SK-N-SH (cell line): ENCODE data around the gene TRPM2. TPM values are rescaled to one million over a fixed set of nuclear protein-coding genes. Genes with fewer than 3 reads are reported as not detected.

Experiments used
- CTCF ChIA-PET: fragments of 300-600, 350-600 bp; formaldehyde crosslinking; extraction: SDS; loops from one replicate; lab custom pipeline; 2021; lab: Yijun Ruan, JAX
- POLR2A ChIA-PET: fragments of 350-600 bp; sonication (Branson Sonifier 250); formaldehyde crosslinking; extraction: SDS; loops from one replicate; lab custom pipeline; 2020; ENCODE audit warnings: antibody characterized with exemption, inconsistent platforms; lab: Yijun Ruan, JAX
- DNase-seq: peaks from one replicate; pipeline ENCODE4 v3.0.0; 2012
- H2AFZ ChIP-seq: fragments of 200-600 bp; sonication (generic); 2 replicates; pipeline ENCODE4 v1.8.1; 2016; ENCODE audit warnings: antibody characterized with exemption, mild to moderate bottlenecking, low read depth
- H3F3A ChIP-seq: fragments of 200-600 bp; sonication (generic); replicated peaks from 2 replicates; pipeline ENCODE3; 2016; ENCODE audit warnings: antibody characterized with exemption, mild to moderate bottlenecking; ENCODE audit not compliant: insufficient read depth
- H3K27ac ChIP-seq, 2 experiments: fragments of 200-500 bp in 1 of 2; fragments of 200-600 bp in 1 of 2; sonication (Bioruptor generic) in 1 of 2; sonication (generic), shearing (Covaris generic) in 1 of 2; 2 replicates each; pipeline versions ENCODE4 v1.5.1 to v1.6.1; 2014 to 2016; ENCODE audit warnings: low read depth in 2 of 2, inconsistent platforms in 1 of 2, low read length in 1 of 2, mild to moderate bottlenecking in 1 of 2, mixed read lengths in 1 of 2
- H3K27me3 ChIP-seq: fragments of 200-600 bp; sonication (generic), shearing (Covaris generic); 2 replicates; pipeline ENCODE4 v1.6.1; 2016; ENCODE audit warnings: mixed run types; ENCODE audit not compliant: insufficient read depth
- H3K36me3 ChIP-seq, 2 experiments: fragments of 200-500 bp in 1 of 2; fragments of 200-600 bp in 1 of 2; sonication (Bioruptor generic) in 1 of 2; sonication (generic) in 1 of 2; replicated peaks in 1 of 2; 2 replicates each; pipeline versions ENCODE3 to v1.5.1; 2014 to 2016; ENCODE audit warnings: low read length in 1 of 2, mild to moderate bottlenecking in 1 of 2; ENCODE audit not compliant: insufficient read depth in 2 of 2, control insufficient read depth in 1 of 2
- H3K4me1 ChIP-seq, 2 experiments: fragments of 200-500 bp in 1 of 2; fragments of 200-600 bp in 1 of 2; sonication (Bioruptor generic) in 1 of 2; sonication (generic), shearing (Covaris generic) in 1 of 2; 2 replicates each; pipeline versions ENCODE4 v1.5.1 to v1.6.1; 2014 to 2016; ENCODE audit warnings: low read depth in 1 of 2, low read length in 1 of 2, mixed run types in 1 of 2; ENCODE audit not compliant: insufficient read depth in 2 of 2, control insufficient read depth in 1 of 2
- H3K4me2 ChIP-seq: fragments of 200-600 bp; sonication (generic), shearing (Covaris generic); 2 replicates; pipeline ENCODE4 v1.6.1; 2017; ENCODE audit warnings: mixed run types
- H3K4me3 ChIP-seq, 2 experiments: fragments of 200-500 bp in 1 of 2; fragments of 200-600 bp in 1 of 2; sonication (Bioruptor generic) in 1 of 2; sonication (generic), shearing (Covaris generic) in 1 of 2; 2 replicates each; pipeline versions ENCODE4 v1.5.1 to v1.8.1; 2014 to 2016; ENCODE audit warnings: low read depth in 2 of 2, inconsistent platforms in 1 of 2, low read length in 1 of 2, mild to moderate bottlenecking in 1 of 2, mixed read lengths in 1 of 2, moderate library complexity in 1 of 2
- H3K79me2 ChIP-seq: fragments of 200-600 bp; sonication (generic); 2 replicates; pipeline ENCODE4 v1.8.1; 2017; ENCODE audit warnings: mild to moderate bottlenecking; ENCODE audit not compliant: insufficient read depth
- H3K9ac ChIP-seq: fragments of 200-600 bp; sonication (generic); 2 replicates; pipeline ENCODE4 v1.6.1; 2017; ENCODE audit warnings: mixed run types
- H3K9me2 ChIP-seq: fragments of 200-600 bp; sonication (generic); 2 replicates; pipeline ENCODE4 v1.6.1; 2017; ENCODE audit warnings: mixed run types
- H3K9me3 ChIP-seq: fragments of 200-600 bp; sonication (generic); 2 replicates; pipeline ENCODE4 v1.6.1; 2017; ENCODE audit warnings: mixed run types, mild to moderate bottlenecking, moderate library complexity
- H4K20me1 ChIP-seq: fragments of 200-600 bp; sonication (generic); 2 replicates; pipeline ENCODE4 v1.6.1; 2017; ENCODE audit warnings: mild to moderate bottlenecking, mixed run types; ENCODE audit not compliant: insufficient read depth
- CHD2 ChIP-seq: fragments of 150-350 bp; IDR thresholded peaks from 2 replicates; pipeline ENCODE4 v1.6.1; 2018; ENCODE audit warnings: low read length; ENCODE audit not compliant: partially characterized antibody
- CTCF ChIP-seq: fragments of 200-600 bp; sonication (generic); IDR thresholded peaks from 2 replicates; pipeline ENCODE4 v1.6.1; 2017; ENCODE audit warnings: antibody characterized with exemption, mild to moderate bottlenecking, moderate library complexity
- ELF1 ChIP-seq: IDR thresholded peaks from 2 replicates; pipeline ENCODE4 v1.4.0; 2012
- EP300 ChIP-seq, 2 experiments: IDR thresholded peaks; 2 replicates each; pipeline versions ENCODE4 v1.4.0 to v1.6.1; 2012; ENCODE audit warnings: borderline replicate concordance in 1 of 2, low read depth in 1 of 2, low read length in 1 of 2
- EZH2phosphoT487 ChIP-seq: fragments of 200-600 bp; sonication (generic); IDR thresholded peaks from 2 replicates; pipeline ENCODE4 v1.6.1; 2017; ENCODE audit warnings: low read depth, mixed run types, mild to moderate bottlenecking, antibody characterized with exemption, moderate library complexity, borderline replicate concordance
- FOXJ3 ChIP-seq: sonication (generic); formaldehyde crosslinking; IDR thresholded peaks from 2 replicates; pipeline ENCODE4 v1.5.1; 2020; ENCODE audit warnings: mild to moderate bottlenecking, missing genetic modification reagents
- GABPA ChIP-seq: IDR thresholded peaks from 2 replicates; pipeline ENCODE4 v1.4.0; 2012; ENCODE audit warnings: low read depth, mild to moderate bottlenecking
- GATA2 ChIP-seq: sonication (generic); formaldehyde crosslinking; IDR thresholded peaks from 2 replicates; pipeline ENCODE4 v1.5.0; 2020; ENCODE audit warnings: mild to moderate bottlenecking, missing genetic modification reagents
- IRF3 ChIP-seq: fragments of 150-350 bp; IDR thresholded peaks from 2 replicates; pipeline ENCODE4 v1.6.1; 2016; ENCODE audit warnings: mild to moderate bottlenecking, low read depth, low read length
- JUND ChIP-seq: IDR thresholded peaks from 2 replicates; pipeline ENCODE4 v1.4.0; 2012
- MXI1 ChIP-seq: IDR thresholded peaks from 2 replicates; pipeline ENCODE4 v1.6.1; 2012; ENCODE audit warnings: mild to moderate bottlenecking, low read depth, low read length, improper control_type of control experiment
- NRF1 ChIP-seq: IDR thresholded peaks from 2 replicates; pipeline ENCODE4 v1.6.1; 2012; ENCODE audit warnings: low read depth, mild to moderate bottlenecking, low read length
- POLR2AphosphoS5 ChIP-seq: IDR thresholded peaks from 2 replicates; pipeline ENCODE4 v1.6.1; 2012; ENCODE audit warnings: low read depth, low read length
- RAD21 ChIP-seq: IDR thresholded peaks from 2 replicates; pipeline ENCODE4 v1.6.1; 2012; ENCODE audit warnings: mild to moderate bottlenecking, low read length
- RCOR1 ChIP-seq: fragments of 150-350 bp; IDR thresholded peaks from 2 replicates; pipeline ENCODE4 v1.6.1; 2017; ENCODE audit warnings: antibody characterized with exemption, low read length
- RFX5 ChIP-seq: IDR thresholded peaks from 2 replicates; pipeline ENCODE4 v1.6.1; 2012; ENCODE audit warnings: mild to moderate bottlenecking, improper control_type of control experiment, low read length
- RXRA ChIP-seq: IDR thresholded peaks from 2 replicates; pipeline ENCODE4 v1.4.0; 2012; ENCODE audit warnings: low read depth, mild to moderate bottlenecking, borderline replicate concordance
- SIN3A ChIP-seq: IDR thresholded peaks from 2 replicates; pipeline ENCODE4 v1.6.1; 2012; ENCODE audit warnings: low read depth, mild to moderate bottlenecking, low read length, moderate library complexity, borderline replicate concordance
- SMC3 ChIP-seq: IDR thresholded peaks from 2 replicates; pipeline ENCODE4 v1.6.1; 2012; ENCODE audit warnings: low read depth, low read length, improper control_type of control experiment
- TCF12 ChIP-seq: IDR thresholded peaks from 2 replicates; pipeline ENCODE4 v1.4.0; 2012
- TEAD4 ChIP-seq: IDR thresholded peaks from 2 replicates; pipeline ENCODE4 v1.4.0; 2012; ENCODE audit warnings: mild to moderate bottlenecking, borderline replicate concordance; ENCODE audit not compliant: insufficient read depth
- USF2 ChIP-seq: fragments of 150-350 bp; IDR thresholded peaks from 2 replicates; pipeline ENCODE4 v1.6.1; 2017; ENCODE audit warnings: antibody characterized with exemption, low read length, low read depth, borderline replicate concordance
- WGBS: methylation state at CpG from one replicate; pipeline ENCODE4 v1.1.6; 2017; ENCODE audit warnings: low lambda C conversion rate; 5-methylcytosine and 5-hydroxymethylcytosine counted together
- polyA plus RNA-seq, 3 experiments: library from polyadenylated mRNA; depleted of rRNA; stranded (reverse); fragments of >200 nt; gene quantifications; 2 replicates each; pipeline ENCODE4 v1.2.3, GENCODE V29; 2012

Gene TRPM2
- polyA plus RNA-seq, 1 of the 3 experiments (the other 2 are of a cell fraction) = not detected

- ChIA-PET CTCF (interaction anchor here (1.1 to 1.6 kb wide), 2 partner anchors 23 to 30 kb away, joined by 3 to 6 read pairs; no protein-coding TSS in a partner anchor), POLR2A (no interaction called here)
- no peaks in the 10 kb centered on the region for H3F3A ChIP-seq
- no peak overlapping the region for H3K4me3 ChIP-seq
- H4K20me1 ChIP-seq = no peaks in the 10 kb centered on the region
- peaks cover 0 to 36% of the 10 kb centered on the region in 2 experiments for H3K36me3 ChIP-seq
- no peak overlapping the region for H3K4me2 ChIP-seq
- peak; percentile 59 for DNase-seq
- no peaks in the 10 kb centered on the region for H3K9me3 ChIP-seq
- no peak overlapping the region for H2AFZ ChIP-seq
- H3K79me2 ChIP-seq = no peaks in the 10 kb centered on the region
- H3K9me2 ChIP-seq = no peaks in the 10 kb centered on the region
- peaks cover 0 to 11% of the 10 kb centered on the region in 2 experiments; a peak in 1 of 4 replicates for H3K4me1 ChIP-seq
- no peak for TF ChIP-seq SIN3A
- no peak for TF ChIP-seq ELF1
- no peak for TF ChIP-seq SMC3
- no peak for TF ChIP-seq POLR2AphosphoS5
- TF ChIP-seq USF2 = no peak
- TF ChIP-seq RCOR1 = no peak
- no peak for TF ChIP-seq GATA2 (CRISPR knock-in tag)
- no peak for TF ChIP-seq TEAD4
- TF ChIP-seq EZH2phosphoT487 = no peak
- TF ChIP-seq NRF1 = no peak
- TF ChIP-seq GABPA = no peak
- TF ChIP-seq IRF3 = no peak
- no peak for TF ChIP-seq TCF12
- WGBS = 100% methylated on average over 2 of the region's 26 CpGs
- no peak overlapping the region for H3K9ac ChIP-seq
- H3K27ac ChIP-seq = no peak overlapping the region
- no peaks in the 10 kb centered on the region for H3K27me3 ChIP-seq
Observed at GRCh38 chr21:44326716-44327602, 26.5 kb upstream of the TRPM2 start.

GRCh38 chr21:44327603-44327974 is 25.8 kb upstream of the TRPM2 start:
- Histone ChIP-seq H3K27me3 (no peaks in the 10 kb centered on the region), H3K9me3 (no peaks in the 10 kb centered on the region), H3K4me3 (no peak overlapping the region), H3K9me2 (no peaks in the 10 kb centered on the region), H3K4me2 (no peak overlapping the region), H3K9ac (no peak overlapping the region), H3K36me3 (peaks cover 0 to 30% of the 10 kb centered on the region in 2 experiments), H3F3A (no peaks in the 10 kb centered on the region), H2AFZ (no peak overlapping the region), H3K27ac (no peak overlapping the region), H3K4me1 (peaks cover 0 to 11% of the 10 kb centered on the region in 2 experiments; a peak in 1 of 4 replicates), H3K79me2 (no peaks in the 10 kb centered on the region), H4K20me1 (no peaks in the 10 kb centered on the region)
- POLR2A ChIA-PET = no interaction called here
- WGBS = no CpG with 5 or more reads among the region's 11 CpGs
- CTCF ChIA-PET = interaction anchor here (1.0 to 1.1 kb wide), 2 partner anchors 30 to 157 kb away, joined by 3 to 4 read pairs; no protein-coding TSS in a partner anchor
- DNase-seq = no peak
- TF ChIP-seq JUND = no peak
- no peak for TF ChIP-seq RCOR1
- no peak for TF ChIP-seq GATA2 (CRISPR knock-in tag)
- no peak for TF ChIP-seq SMC3
- TF ChIP-seq EZH2phosphoT487 = no peak
- TF ChIP-seq RAD21 = no peak
- TF ChIP-seq NRF1 = no peak
- no peak for TF ChIP-seq SIN3A
- no peak for TF ChIP-seq RXRA
- no peak for TF ChIP-seq CTCF
- TF ChIP-seq MXI1 = no peak
- no peak for TF ChIP-seq CHD2
- no peak for TF ChIP-seq USF2
- TF ChIP-seq FOXJ3 (CRISPR knock-in tag) = no peak
- TF ChIP-seq GABPA = no peak
- TF ChIP-seq POLR2AphosphoS5 = no peak
- no peak for TF ChIP-seq EP300 (IDR thresholded peaks at IDR 0.05; ENCODE audit: borderline replicate concordance in 1 of 2, low read depth in 1 of 2, low read length in 1 of 2)
- no peak for TF ChIP-seq RFX5
